Astrocyte of the hippocampus (primary cell): ENCODE data around the gene DPP4.
"Not testable (repeated sequence)": the region's sequence is repeated elsewhere in the genome, so short reads cannot be mapped to it uniquely, and the experiment has no call there.

Source experiments
- DNase-seq: peaks from one replicate; pipeline ENCODE4 v3.0.0; 2011; ENCODE audit warnings: low read depth, low spot score

DPP4 gene

DNA sequence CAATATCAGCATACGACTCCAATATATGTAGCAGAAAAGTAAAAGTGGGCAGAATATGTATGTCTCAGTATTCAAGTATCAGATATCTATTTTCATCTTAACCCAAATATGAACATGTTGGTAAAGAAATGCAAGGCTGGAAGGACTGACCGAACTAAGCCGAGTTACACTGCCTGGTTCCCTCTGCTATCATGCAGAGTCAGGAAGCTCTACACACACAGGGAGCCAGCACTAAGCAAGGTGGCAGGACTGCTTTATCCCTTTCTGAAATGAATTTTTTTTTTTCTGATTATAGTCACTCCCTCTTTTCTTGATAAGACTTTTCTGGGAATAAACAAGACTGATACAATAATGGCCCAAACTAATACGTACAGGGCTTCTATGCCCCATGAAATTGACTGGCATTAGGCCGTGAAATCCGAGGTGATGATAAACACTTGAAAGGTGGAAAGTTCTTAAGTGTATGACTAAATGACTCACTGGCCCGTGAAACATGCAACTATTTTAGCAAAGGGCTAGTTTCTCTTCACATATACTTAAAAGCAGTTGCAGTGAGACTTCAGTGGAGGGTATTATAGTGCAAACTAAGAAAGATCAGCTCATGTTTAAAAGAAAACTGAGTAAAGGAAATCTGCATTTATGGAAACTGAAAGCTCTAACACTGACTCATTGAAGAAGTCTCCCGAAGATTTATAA, 14.9 kb downstream of the DPP4 start:
- DNase-seq = peak; percentile 20

- DNase-seq = no peak
Measured at GRCh38 chr2:162057426-162057825, 16.6 kb downstream of the DPP4 start.

DNA sequence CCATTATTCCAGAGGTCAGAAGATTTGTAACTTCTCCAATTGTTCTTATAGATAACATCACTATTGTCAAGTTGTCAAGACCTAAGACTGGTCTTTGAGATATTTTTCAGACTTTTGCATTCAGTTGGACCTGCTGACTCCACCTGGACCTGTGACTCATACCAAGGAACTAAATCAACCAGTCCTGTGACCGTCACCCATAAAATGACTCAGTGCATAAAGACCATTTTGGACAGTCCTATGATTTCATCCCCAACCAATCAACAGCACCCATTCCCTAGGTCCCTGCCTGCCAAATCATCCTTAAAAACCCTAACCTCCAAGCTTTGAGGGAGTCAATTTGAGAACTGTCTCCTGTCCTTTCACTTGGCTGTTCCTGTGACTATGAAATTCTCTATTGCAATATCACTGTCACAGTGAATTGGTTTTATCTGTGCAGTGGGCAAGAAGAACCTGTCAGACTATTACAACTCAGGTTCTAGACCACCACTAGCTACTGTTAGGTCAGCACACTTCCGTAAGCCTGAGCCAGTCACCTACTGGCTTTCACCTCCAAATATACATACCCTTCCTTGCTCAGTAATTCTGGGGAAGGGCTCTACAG, 17.1 kb downstream of the DPP4 start:
- no peak for DNase-seq

GRCh38 chr2:162053808-162054155, 20.2 kb downstream of the DPP4 start:
- no peak for DNase-seq

- no peak for DNase-seq
Measured at GRCh38 chr2:162053066-162053807, 20.8 kb downstream of the DPP4 start.

GRCh38 chr2:162050513-162050961, 23.5 kb downstream of the DPP4 start:
- no peak for DNase-seq

DNA sequence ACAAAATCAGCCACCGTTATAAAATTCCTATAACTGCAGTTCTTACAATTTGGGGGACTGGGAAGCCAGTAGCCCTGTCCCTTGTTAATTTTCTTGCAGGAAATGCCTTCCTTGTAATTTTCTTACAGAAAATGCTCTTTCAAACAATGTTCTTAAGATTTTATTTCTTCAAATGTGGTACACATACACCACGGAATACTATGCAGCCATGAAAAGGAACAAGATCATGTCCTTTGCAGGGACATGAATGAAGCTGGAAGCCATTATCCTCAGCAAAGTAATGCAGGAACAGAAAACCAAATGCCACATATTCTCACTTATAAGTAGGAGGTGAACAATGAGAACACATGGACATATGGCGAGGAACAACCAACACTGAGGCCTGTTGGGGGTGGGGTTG, 24.9 kb downstream of the DPP4 start:
- DNase-seq = not testable (repeated sequence)

DNA sequence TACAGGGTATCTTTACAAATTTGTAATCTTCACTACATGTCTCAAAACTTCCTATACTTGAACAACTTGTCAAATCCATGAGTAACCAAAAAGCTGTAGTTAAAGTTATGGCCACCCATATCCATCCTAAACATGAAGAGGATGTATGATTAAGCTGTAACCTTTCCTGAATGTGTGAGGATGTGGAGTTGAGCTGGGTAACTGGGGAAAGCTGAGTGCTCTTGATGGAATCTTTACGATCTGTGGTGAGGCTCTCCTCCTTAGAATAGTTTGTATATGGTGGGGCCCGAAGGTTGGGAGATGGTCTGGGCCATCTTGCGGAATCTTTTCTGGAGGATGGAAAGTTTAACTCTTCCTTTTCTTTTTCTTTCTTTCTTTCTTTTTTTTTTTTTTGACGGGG, 29.4 kb downstream of the DPP4 start:
- no peak for DNase-seq

- no peak for DNase-seq
Measured at GRCh38 chr2:162043132-162043531, 30.9 kb downstream of the DPP4 start.

DNA sequence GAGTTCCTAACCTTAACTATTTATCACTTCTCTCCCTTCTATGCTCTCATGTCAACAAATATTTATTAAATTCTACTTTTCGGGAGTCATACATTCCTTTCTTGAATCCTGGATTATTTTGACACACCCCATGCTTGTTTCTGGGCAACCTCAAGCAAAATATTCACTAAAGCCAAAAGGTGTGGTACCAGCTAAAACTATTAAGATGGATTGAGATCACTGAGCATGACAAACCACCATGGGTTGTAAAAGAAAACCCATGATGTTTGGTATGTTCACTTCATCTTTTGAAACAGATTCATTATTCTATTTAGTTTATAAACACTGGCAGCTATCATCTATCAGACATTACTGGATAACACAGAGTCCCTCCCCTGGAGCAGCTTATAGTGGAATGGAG, 32.5 kb downstream of the DPP4 start:
- DNase-seq = no peak

GRCh38 chr2:162038725-162039124, 35.3 kb downstream of the DPP4 start:
- DNase-seq = no peak

DNA sequence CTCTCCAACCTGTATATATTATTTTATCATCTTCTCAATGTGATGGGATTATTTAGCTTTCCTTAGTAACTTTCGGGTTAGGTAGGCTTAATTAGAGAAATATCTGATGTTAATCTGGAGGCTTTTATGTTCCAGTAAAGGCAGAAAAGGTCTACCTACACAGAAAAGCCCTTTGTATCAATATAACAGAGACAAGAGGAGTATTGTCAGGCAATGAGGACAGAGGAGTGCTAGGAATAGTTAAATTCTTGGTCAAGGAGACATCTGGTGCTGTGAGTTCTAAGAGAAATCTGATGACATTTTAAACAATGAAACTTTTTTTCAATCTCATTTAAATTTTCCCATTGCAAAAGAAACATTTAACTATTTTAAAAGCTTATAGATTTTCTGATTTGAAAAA, 36.1 kb downstream of the DPP4 start:
- DNase-seq = no peak

- DNase-seq = no peak
Measured at GRCh38 chr2:162037028-162037795, 36.8 kb downstream of the DPP4 start.

DNA sequence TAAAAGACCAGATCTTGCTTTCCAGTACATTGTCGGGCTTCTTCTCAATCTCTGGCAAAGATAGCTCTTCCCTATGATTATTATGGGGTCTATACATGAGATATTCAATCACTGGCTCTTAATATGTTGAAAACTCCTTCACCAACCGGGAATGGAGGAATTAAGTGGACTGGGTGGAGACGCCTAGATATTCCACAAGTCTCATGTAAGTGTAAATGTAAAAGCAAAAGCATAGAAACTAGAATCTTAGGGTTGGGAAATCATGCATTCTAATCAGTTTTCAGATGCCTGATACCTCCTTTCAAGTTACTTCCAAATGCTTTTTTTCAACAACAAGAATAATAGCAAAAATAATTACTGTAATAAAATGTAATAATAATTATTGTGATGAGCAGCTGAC, 38.0 kb downstream of the DPP4 start:
- DNase-seq = no peak

DNA sequence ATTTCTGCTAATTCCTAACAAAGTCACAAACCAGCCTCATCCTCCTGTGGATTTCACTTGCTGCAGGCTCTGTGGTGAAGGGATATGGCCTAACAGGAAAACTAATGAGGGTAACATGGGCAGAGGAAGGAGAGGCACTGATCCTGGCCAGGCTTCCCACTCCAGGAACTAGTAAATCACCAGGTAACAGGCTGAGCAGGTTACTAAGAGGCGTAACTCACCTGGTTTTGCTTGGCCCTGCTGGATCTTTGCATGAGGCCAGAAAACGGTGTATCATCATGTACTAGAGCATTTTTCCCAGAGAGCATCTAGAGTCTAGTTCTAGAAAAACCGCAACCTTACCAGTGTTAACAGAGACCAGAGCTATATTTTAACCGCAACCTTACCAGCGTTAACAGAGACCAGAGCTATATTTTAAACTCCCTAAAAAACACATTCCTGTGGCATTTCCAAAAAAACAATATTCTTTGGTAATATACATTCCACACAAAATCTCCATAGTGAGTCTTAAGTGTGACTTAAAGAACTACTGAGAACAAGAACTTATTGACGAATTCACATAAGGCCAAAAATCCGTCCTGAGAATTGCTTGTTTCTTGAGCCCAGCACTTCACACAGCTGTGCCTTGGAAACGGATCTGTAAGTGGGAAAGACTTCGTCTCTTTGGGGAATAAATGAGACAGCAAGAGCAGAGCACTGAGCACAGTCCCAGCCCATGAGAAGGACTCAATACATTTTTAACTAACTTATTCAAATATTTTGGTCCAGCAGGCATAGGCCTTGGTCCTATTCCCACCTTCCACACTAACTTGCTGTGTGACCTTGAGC, 43.4 kb downstream of the DPP4 start:
- DNase-seq = no peak

DNA sequence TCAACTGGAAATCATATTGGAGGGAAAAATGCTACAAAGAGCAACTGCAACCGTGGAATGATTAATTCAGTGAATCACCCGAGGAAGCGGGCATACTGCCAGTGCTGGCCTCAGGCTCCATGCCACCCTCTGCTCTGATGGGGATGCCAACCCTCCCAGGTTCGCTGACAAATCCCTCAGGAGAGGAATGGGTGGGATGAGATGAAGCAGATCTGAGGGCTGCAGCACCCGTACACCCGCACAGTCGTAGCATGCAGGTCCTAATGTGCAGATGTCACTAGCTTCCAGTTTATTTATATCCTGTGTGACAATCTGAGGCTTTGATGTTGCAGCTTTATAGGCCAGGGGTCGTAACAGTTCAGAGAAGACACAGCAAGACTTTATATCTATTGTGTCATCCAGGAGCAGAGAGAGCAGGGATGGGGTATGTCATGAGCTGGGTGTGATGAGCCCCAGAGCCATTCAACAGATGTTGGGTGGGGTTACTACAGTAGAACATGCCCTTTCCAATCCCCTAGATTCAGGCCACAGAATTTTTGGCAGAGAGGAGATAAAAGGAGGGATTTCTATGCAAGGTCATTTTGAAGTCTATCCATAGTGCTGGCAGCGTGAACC, 44.6 kb downstream of the DPP4 start:
- peak; percentile 87 for DNase-seq

- no peak for DNase-seq
Measured at GRCh38 chr2:162028511-162028910, 45.5 kb downstream of the DPP4 start.

DNA sequence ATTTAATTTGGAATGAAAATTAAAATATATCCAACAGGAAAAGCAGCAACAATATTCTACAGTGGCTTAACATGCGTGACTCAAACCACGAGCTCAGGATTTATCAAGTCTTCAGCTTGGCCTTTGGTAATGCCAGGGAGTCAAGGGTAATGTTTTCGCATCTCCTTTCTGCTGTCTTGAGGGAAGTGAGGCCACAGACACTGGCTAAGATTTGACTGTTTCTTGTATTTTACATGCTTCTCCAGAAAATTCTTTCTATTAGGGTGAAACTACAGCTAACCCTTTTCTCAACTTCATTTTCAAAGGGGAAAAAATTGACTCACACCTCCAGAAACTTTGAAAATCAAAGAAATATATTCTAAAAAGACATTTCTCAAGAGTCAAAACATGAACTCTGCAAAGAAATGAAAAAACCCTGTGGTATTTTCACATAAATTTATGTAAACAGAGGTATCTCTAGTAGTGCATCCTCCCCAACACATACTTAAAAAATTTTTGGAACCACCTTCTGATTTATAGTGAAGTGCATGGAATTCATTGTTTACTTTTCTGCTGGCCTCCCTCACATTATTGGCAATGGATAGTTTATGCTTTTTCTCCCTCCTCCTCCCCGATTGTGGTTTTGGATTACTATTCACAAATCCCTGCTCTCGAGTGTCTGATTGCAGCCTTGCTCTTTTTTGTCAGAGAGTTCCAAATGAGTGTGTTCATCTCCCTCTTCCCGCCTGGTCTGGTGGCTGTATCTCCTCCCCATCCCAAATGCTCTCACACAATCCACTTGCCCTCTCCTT, 48.7 kb downstream of the DPP4 start:
- peak; percentile 36 for DNase-seq

- DNase-seq = peak; percentile 34
Measured at GRCh38 chr2:162022290-162022945, 51.6 kb downstream of the DPP4 start.
